ENCODE results near the gene SDK1. TPM values are rescaled to one million over a fixed set of nuclear protein-coding genes. Genes with fewer than 3 reads are reported as not detected.
A peak's percentile ranks its signal among the peaks of the same experiment; 100 is the strongest.

The SDK1 gene
- polyA plus RNA-seq, 2 of the 4 experiments (the other 2 are of a cell fraction): 0.12 to 0.28 TPM

DNA sequence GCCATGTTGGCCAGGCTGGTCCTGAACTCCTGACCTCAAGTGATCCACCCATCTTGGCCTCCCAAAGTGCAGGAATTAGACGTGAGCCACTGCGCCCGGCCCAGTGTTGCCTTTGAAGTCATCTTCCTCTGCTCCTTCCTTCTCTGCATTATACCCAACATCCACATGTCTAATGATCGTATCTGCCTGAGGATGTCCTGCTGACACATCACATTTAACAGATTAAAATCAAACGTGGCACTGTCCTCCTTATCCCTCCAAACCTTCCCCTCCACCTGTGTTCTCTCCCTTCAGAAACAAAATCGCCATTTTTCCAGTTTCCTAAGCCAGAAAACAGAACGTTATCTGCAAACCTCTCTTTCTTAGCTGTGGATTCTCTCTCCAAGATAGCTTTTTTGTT lies 8.4 kb upstream of the SDK1 start:
- H3K4me1 ChIP-seq: no peaks in the 10 kb centered on the region
- no peak for FAIRE-seq
- CTCF ChIA-PET: interaction anchor here (1.0 kb wide), 1 partner anchor 8 kb away, joined by 3 read pairs; the partner anchor contains the start of gene SDK1

DNA sequence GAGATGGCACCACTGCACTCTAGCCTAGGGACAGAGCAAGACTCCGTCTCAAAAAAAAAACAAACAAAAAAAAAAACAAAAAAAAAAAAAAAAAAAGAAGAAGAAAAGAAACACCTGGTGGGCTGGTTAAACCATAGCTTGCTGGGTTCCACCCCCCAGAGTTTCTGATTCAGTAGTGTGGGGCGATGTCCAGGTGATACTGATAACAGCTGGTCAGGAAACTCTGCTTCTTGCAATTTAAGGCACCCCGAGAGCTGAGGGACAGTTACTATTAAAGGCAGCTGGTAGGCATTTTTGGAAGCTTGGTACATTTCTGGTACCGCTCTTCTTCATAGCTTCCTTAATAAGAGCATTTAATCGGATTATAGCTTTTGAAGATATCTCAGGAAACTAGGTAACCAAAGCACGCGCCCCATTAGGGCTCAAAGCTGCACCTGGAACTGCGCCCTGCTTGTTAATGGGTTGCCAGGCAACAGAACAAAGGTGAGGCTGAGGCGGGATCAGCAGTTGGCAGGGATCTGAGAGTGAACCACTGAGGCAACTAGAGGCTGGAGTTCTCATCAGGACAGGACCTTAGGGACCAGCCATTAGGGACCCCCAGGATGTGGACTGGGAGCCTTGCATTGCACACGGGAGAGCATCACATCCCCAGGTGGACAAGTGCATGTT lies 6.5 kb upstream of the SDK1 start:
- FAIRE-seq: no peak
- WGBS (ENCODE audit: missing lambda C conversion rate): 31% methylated on average over 10 of the region's 10 CpGs

More for the DNA sequence above, 8.4 kb upstream of the SDK1 start:
- Histone ChIP-seq H3K9me3 (peaks cover 8% of the 10 kb centered on the region), H3K4me3 (no peak overlapping the region), H3K4me2 (no peak overlapping the region), H3K27ac (no peak overlapping the region)
- ATAC-seq (no peak), DNase-seq (ENCODE audit: low read depth in 1 of 2, low spot score in 1 of 2) (no peak)
- TF ChIP-seq ZFP36 (IDR thresholded peaks at IDR 0.05; ENCODE audit: borderline replicate concordance, partially characterized antibody): no peak
- TF ChIP-seq, protein P1, sequence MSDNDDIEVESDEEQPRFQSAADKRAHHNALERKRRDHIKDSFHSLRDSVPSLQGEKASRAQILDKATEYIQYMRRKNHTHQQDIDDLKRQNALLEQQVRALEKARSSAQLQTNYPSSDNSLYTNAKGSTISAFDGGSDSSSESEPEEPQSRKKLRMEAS (IDR thresholded peaks at IDR 0.05): no peak
- TF ChIP-seq SMC3 (IDR thresholded peaks at IDR 0.05): no peak
- TF ChIP-seq TFCP2L1 (CRISPR knock-in tag; IDR thresholded peaks at IDR 0.05): no peak
- TF ChIP-seq JUNB (IDR thresholded peaks at IDR 0.05): no peak
- no peak for TF ChIP-seq POLR2A (IDR thresholded peaks at IDR 0.05; ENCODE audit: low read length)
- no peak for TF ChIP-seq E2F6 (IDR thresholded peaks at IDR 0.05; ENCODE audit: borderline replicate concordance, low read depth)
- TF ChIP-seq BHLHE40 (IDR thresholded peaks at IDR 0.05; ENCODE audit: low read depth, low read length): no peak
- peak; percentile 59 for TF ChIP-seq MAFK (IDR thresholded peaks at IDR 0.05; ENCODE audit: partially characterized antibody)
- WGBS (ENCODE audit: missing lambda C conversion rate): 39% methylated on average over 7 of the region's 7 CpGs
- POLR2A ChIA-PET: no interaction called here

DNA sequence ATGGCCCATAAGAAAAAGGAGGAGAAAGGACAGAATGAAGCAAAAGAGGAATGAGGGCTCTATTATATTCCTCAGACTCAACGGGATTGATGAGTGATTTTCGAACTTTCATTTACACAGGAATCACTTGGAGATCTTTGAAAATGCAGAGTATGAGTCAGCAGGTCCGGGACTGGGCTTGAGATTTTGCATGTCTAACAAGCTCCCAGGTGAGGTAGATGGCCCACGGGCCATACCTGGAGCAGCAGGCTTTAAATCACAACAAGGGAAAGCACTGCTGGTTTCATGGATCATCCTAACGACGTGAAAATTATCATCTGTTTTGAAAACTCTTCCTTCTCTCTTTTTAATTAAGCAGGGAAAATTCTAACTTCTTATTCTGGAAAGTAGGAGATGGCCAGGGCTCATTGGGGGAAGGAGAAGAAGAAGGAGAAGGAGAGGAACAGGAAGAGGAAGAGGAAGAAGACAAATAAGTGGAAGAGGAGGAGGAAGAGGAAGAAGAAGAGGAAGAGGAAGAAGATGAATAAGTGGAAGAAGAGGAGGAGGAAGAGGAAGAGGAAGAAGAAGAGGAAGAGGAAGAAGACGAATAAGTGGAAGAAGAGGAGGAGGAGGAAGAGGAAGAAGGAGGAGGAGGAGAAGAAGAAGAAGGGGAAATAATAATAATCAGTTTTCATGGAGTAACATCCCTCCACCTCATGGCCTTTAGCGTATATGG lies 3.8 kb upstream of the SDK1 start:
- ATAC-seq (no peak), FAIRE-seq (no peak), DNase-seq (ENCODE audit: low read depth in 1 of 2, low spot score in 1 of 2) (no peak)
- Histone ChIP-seq H3K4me1 (peaks cover 5% of the 10 kb centered on the region; the same call in 1 of the 3 replicates), H3K27ac (no peak overlapping the region), H3K4me3 (no peak overlapping the region), H3K9me3 (no peaks in the 10 kb centered on the region), H3K4me2 (no peak overlapping the region)
- ChIA-PET CTCF (no interaction called here), POLR2A (no interaction called here)
- WGBS (ENCODE audit: missing lambda C conversion rate): 61% methylated on average over 8 of the region's 8 CpGs
- TF ChIP-seq E2F6 (IDR thresholded peaks at IDR 0.05; ENCODE audit: borderline replicate concordance, low read depth) (no peak), KDM1A (IDR thresholded peaks at IDR 0.05; ENCODE audit: low read depth) (no peak), TFCP2L1 (CRISPR knock-in tag; IDR thresholded peaks at IDR 0.05) (no peak), FOSB (CRISPR knock-in tag; IDR thresholded peaks at IDR 0.05) (no peak), JUNB (IDR thresholded peaks at IDR 0.05) (no peak), SREBF2 (IDR thresholded peaks at IDR 0.05) (no peak), KDM5A (IDR thresholded peaks at IDR 0.05) (no peak), HDAC2 (IDR thresholded peaks at IDR 0.05) (no peak)
- TF ChIP-seq, protein P2, sequence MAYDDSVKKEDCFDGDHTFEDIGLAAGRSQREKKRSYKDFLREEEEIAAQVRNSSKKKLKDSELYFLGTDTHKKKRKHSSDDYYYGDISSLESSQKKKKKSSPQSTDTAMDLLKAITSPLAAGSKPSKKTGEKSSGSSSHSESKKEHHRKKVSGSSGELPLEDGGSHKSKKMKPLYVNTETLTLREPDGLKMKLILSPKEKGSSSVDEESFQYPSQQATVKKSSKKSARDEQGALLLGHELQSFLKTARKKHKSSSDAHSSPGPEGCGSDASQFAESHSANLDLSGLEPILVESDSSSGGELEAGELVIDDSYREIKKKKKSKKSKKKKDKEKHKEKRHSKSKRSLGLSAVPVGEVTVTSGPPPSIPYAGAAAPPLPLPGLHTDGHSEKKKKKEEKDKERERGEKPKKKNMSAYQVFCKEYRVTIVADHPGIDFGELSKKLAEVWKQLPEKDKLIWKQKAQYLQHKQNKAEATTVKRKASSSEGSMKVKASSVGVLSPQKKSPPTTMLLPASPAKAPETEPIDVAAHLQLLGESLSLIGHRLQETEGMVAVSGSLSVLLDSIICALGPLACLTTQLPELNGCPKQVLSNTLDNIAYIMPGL (CRISPR knock-in tag; IDR thresholded peaks at IDR 0.05; ENCODE audit: borderline replicate concordance): no peak

More for the DNA sequence above, 6.5 kb upstream of the SDK1 start:
- H3K4me1 ChIP-seq: no peaks in the 10 kb centered on the region
- no peak for TF ChIP-seq HEYL (CRISPR knock-in tag; IDR thresholded peaks at IDR 0.05)
- no peak for TF ChIP-seq POLR2AphosphoS2 (conservative IDR thresholded peaks at IDR 0.05; ENCODE audit: low read length)
- TF ChIP-seq RFX5 (IDR thresholded peaks at IDR 0.05): no peak
- TF ChIP-seq KDM1A (IDR thresholded peaks at IDR 0.05; ENCODE audit: low read depth): no peak
- no peak for TF ChIP-seq E2F6 (IDR thresholded peaks at IDR 0.05; ENCODE audit: borderline replicate concordance, low read depth)
- TF ChIP-seq JUNB (IDR thresholded peaks at IDR 0.05): no peak
- TF ChIP-seq SMC3 (IDR thresholded peaks at IDR 0.05): no peak
- TF ChIP-seq CBX2 (IDR thresholded peaks at IDR 0.05; ENCODE audit: borderline replicate concordance, low read depth): no peak
- TF ChIP-seq FOSL2 (IDR thresholded peaks at IDR 0.05): no peak
- no peak for TF ChIP-seq FOSL2 (CRISPR knock-in tag; IDR thresholded peaks at IDR 0.05)
- TF ChIP-seq EP300 (IDR thresholded peaks at IDR 0.05): no peak
- TF ChIP-seq HOXB13 (CRISPR knock-in tag; IDR thresholded peaks at IDR 0.05; ENCODE audit: low read depth): no peak
- no peak for TF ChIP-seq FOSB (CRISPR knock-in tag; IDR thresholded peaks at IDR 0.05)
- TF ChIP-seq RARB (CRISPR knock-in tag; IDR thresholded peaks at IDR 0.05): no peak
- DNase-seq (ENCODE audit: low read depth in 1 of 2, low spot score in 1 of 2) (no peak), ATAC-seq (no peak)
- no peak overlapping the region for H3K4me3 ChIP-seq
- CTCF ChIA-PET: interaction anchor here (0.7 to 1.3 kb wide), 3 partner anchors 10 to 617 kb away, joined by 3 to 4 read pairs (median 3); no protein-coding TSS in a partner anchor
- POLR2A ChIA-PET: no interaction called here
- no peak overlapping the region for H3K4me2 ChIP-seq
- H3K9me3 ChIP-seq: peaks cover 8% of the 10 kb centered on the region
- H3K27ac ChIP-seq: no peak overlapping the region

Measured in A549 (cell line).